HG03571 (cell line): ENCODE results near the gene CLN5.
"Not testable (repeated sequence)": the region's sequence is repeated elsewhere in the genome, so short reads cannot be mapped to it uniquely, and the experiment has no call there.

ENCODE experiments used
- ATAC-seq: cut with Tn5 transposase; IDR thresholded peaks from one replicate; pipeline ENCODE4 v1.9.1; 2021; ENCODE audit not compliant: unreplicated experiment

The CLN5 gene

GRCh38 chr13:76991796-76992547 lies at the start of gene CLN5:
CLN5 (plus strand) TSS chr13:76992081; CDS start chr13:76992099, 18 bp downstream.
- peak; percentile 95 for ATAC-seq

DNA sequence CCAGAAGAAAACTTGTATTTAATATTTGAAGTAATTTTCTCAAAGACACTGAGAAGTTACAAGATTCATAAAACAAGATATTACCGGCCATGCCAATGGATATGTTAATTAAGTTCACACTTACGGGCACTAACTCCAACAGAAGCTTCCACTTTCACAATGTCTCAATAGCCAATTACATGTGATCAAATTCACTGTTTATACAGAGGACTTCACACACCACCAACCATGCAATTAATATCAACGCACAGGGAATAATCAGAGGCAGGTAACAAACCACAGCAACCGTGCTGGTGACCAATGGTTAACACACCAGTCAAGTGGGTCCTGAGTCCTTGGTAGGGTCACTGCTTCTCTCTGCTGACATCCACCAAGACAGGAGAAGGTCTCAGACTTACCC lies 49.5 kb upstream of the CLN5 start:
- ATAC-seq: no peak

- ATAC-seq: no peak
Measured at GRCh38 chr13:76943646-76944045, 48.2 kb upstream of the CLN5 start.

DNA sequence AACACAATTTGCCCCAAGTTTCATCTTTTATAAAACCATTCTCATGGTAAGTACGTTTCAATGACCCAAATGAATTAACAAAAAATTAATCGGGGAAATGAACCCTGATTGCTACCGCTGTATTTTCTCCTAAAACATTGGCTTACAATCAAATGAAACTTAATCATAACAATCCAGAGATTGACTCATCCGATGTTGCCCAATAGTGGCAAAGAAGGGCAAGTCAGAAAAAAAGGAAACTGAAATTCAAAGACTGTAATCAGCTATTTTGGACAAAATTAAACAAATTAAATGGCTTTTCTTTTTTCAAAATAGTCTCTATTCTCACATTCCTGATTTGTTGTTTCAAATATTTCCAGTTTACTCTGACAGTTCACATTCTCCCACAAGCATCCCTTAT lies 47.4 kb upstream of the CLN5 start:
- no peak for ATAC-seq

DNA sequence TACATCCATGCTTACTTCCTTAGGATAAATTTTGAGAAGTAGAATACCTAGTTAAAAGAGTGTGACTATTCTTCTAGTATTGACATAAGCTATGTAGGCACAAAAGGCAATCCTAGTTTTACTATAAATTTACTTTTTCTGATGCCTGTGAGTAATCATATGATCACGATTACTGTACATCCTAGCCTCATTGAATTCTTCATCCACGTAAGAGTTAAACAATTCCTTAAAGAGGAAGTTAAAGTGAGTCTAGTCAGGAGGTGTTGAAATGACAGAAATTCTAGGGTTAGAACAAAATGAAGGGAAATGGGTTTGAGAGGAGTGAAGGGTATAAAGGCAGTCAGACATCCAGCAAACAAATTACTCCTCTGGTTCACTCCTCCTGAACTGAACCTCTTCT lies 43.7 kb upstream of the CLN5 start, which contains the start of gene ACOD1:
Gene ACOD1 (plus strand): TSS at position 363 of the 400 bp plus-strand sequence. CDS start 48 bp downstream, outside the sequence.
- no peak for ATAC-seq

- no peak for ATAC-seq
Measured at GRCh38 chr13:76950101-76950500, 41.8 kb upstream of the CLN5 start.

GRCh38 chr13:76953968-76954367 lies 37.9 kb upstream of the CLN5 start:
- ATAC-seq: no peak

GRCh38 chr13:76954538-76954937 lies 37.3 kb upstream of the CLN5 start:
- ATAC-seq: no peak

- no peak for ATAC-seq
Measured at GRCh38 chr13:76955193-76955592, 36.7 kb upstream of the CLN5 start.

DNA sequence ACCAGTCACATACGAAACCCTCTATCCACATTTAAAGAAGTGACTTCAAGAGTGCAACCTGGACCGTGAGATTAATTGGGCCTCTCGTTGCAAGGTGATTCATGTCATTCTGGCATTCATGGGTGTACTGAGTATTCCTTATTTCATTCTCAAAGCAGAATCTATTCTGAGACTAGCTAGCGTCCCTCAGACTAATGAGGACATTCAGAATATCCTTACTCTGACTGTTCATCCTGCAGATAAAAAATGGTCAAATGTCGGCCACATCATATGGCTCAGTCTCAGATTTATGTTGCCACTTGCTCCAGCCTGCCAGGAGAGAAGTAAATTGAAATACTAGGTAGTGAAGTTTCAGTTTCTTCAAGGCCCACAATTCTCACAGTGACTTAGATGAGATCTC lies 36.2 kb upstream of the CLN5 start:
- no peak for ATAC-seq

- ATAC-seq: no peak
Measured at GRCh38 chr13:76958841-76959432, 32.9 kb upstream of the CLN5 start.

- ATAC-seq: not testable (repeated sequence)
Measured at GRCh38 chr13:76959734-76960133, 32.1 kb upstream of the CLN5 start.

- no peak for ATAC-seq
Measured at GRCh38 chr13:76965759-76966421, 26.0 kb upstream of the CLN5 start.

- no peak for ATAC-seq
Measured at GRCh38 chr13:76967031-76967430, 24.9 kb upstream of the CLN5 start.

GRCh38 chr13:76968041-76968440 lies 23.8 kb upstream of the CLN5 start:
- ATAC-seq: no peak

DNA sequence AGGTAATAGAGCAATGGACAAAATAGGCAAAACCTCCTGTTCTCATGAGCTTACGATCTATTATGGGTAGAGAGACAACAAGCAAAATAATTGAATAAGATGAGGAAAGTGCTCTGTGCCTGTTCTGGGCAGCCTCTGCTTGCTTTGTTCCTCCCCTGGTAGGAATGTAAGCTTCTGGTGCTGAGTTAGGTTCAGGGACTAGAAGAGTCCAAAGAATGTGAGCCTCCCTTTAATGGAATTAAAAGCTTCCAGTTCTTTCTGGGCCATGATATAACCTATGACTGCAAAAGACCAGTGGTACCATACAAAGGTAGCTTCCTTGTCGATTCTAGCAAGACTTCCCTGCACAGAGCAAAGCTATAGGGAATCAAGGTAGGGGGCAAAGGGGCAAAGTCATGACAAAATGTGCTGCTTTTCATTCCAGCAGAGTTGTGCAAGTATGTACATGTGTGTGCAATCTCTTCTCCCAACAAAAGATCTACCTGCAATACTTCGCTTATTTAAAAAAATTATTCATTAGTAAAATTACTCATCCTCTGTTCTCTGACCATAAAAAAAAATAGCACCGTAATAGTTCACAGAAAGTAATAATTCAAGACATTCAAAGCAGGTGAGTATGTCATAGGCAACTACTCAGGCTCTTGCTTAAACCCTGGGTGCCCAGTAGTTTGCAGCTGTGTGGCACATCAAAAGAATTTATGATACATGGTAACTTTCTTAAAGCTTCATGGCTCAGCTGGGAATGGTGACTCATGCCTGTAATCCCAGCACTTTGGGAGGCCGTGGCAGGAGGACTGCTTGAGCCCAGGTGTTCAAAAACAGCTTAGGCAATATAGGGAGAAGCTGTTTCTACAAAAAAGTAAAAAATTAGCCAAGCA lies 22.2 kb upstream of the CLN5 start:
- ATAC-seq: no peak

DNA sequence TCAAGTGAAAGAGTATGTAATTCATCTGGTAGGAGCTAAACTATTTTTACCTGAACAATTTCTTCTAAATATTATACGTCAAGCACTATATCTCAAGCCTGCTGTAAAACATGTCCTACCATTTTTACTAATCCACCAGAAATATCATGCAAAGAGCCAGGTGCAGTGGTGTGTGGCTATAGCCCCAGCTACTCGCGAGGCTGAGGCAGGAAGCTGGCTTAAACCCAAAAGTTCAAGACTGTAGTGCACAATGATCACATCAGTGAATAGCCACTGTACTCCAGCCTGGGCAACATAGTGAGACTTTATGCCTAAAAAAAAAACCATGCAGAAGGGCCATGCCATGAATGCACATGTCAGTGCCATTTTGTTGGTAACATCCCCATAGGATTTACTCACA lies 20.7 kb upstream of the CLN5 start:
- no peak for ATAC-seq

DNA sequence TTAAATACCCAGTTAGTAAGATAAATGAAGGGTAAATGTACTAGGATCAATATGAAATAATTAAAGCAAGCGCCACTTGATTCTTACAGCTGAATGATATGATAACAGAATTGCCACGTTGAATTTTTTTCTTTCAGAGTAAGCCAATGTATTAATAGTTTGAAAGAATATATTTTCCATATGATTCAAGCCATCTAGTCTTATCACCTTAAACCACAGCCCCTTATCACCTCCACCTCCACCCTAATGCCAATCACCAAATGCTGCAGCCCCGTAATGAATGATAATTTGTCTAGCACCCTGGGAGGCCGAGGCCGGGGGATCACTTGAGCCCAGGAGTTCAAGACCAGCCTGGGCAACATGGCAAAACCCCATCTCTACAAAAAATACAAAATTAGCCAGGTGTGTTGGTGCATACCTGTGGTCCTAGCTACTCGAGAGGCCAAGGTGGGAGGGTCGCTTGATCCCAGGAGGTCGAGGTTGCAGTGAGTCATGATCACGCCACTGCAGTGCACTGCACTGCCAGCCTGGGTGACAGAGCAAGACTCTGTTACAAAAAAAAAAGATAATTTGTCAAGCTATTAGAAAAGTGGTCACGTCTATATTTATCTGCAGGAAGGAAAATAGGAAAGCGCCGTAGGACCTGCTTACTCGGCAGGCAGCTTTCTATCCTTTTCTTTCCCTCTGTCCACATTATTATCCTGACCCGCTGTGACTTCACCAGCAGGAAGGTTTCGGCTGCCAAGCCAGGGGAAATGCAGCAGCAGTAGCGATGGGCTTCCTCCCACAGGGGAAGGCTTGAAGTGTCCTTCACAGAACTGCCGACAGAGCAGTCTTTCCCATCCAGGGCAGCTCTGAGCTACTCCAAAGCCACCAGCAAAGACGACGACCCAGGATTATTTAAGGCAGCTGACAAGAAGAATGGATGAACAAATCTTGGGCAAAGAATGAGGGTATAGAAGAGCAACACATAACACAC lies 19.7 kb upstream of the CLN5 start:
- ATAC-seq: no peak

GRCh38 chr13:76973920-76974617 lies 17.8 kb upstream of the CLN5 start:
- no peak for ATAC-seq
